Muscle layer of colon (tissue), 2 donors: ENCODE results near the gene MUC5B.

ENCODE experiments used
- H3K27ac ChIP-seq: one replicate; pipeline ENCODE4 v1.7.0; 2013; ENCODE audit warnings: low read depth, mild to moderate bottlenecking, low read length, moderate library complexity
- H3K27me3 ChIP-seq, 2 donors: one replicate each; pipeline ENCODE4 v1.7.0; 2013; ENCODE audit warnings: low read length in 2 of 2, mild to moderate bottlenecking in 2 of 2; ENCODE audit not compliant: insufficient read depth in 2 of 2, control insufficient read depth in 1 of 2
- H3K36me3 ChIP-seq: one replicate; pipeline ENCODE4 v1.7.0; 2013; ENCODE audit warnings: mild to moderate bottlenecking, low read length; ENCODE audit not compliant: insufficient read depth
- H3K4me1 ChIP-seq: one replicate; pipeline ENCODE4 v1.7.0; 2013; ENCODE audit warnings: mild to moderate bottlenecking, low read length; ENCODE audit not compliant: insufficient read depth
- H3K4me3 ChIP-seq, 2 donors: one replicate each; pipeline ENCODE4 v1.7.0; 2013; ENCODE audit warnings: low read length in 2 of 2, low read depth in 1 of 2, mild to moderate bottlenecking in 1 of 2, moderate library complexity in 1 of 2
- H3K9ac ChIP-seq: one replicate; pipeline ENCODE4 v1.7.0; 2013; ENCODE audit warnings: low read length
- H3K9me3 ChIP-seq: one replicate; pipeline ENCODE4 v1.7.0; 2013; ENCODE audit warnings: mild to moderate bottlenecking, low read length
- donor health status: abdominal sarcoma.
- donor health status: Adenocarcinoma of cecum.

MUC5B gene

DNA sequence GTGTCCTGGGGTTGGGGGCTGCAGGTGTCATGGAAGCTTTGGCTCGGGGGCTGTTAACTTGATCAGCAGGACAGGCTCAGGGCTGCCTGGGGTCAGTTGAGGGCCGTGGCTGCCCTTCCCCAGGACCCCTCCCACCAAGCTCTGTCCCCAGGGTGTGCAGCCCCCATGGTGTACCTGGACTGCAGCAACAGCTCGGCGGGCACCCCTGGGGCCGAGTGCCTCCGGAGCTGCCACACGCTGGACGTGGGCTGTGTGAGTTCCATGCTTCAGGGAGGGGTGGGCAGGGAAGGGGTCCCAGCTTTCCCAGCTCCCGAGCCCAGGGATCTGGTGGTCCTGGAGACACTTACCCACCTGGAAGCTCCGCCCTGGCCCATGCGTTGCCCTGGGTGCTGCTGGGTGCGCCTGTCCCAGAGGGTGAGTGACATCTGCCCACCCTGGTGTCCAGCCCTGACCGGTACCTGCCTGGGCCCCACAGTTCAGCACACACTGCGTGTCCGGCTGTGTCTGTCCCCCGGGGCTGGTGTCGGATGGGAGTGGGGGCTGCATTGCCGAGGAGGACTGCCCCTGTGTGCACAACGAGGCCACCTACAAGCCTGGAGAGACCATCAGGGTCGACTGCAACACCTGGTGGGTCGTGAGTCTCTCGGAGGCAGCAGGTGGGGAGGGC, 11.3 kb downstream of the MUC5B start:
- Histone ChIP-seq H3K9me3 (no peaks in the 10 kb centered on the region), H3K4me3 (no peak overlapping the region), H3K36me3 (no peaks in the 10 kb centered on the region), H3K9ac (no peak overlapping the region), H3K27ac (no peak overlapping the region), H3K27me3 (peaks cover 0 to 15% of the 10 kb centered on the region in 2 donors), H3K4me1 (no peaks in the 10 kb centered on the region)

- H3K36me3 ChIP-seq: no peaks in the 10 kb centered on the region
- H3K4me3 ChIP-seq: no peak overlapping the region
- H3K4me1 ChIP-seq: no peaks in the 10 kb centered on the region
- H3K9ac ChIP-seq: no peak overlapping the region
- peaks cover 0 to 10% of the 10 kb centered on the region in 2 donors for H3K27me3 ChIP-seq
- no peaks in the 10 kb centered on the region for H3K9me3 ChIP-seq
- H3K27ac ChIP-seq: no peak overlapping the region
Measured at GRCh38 chr11:1234771-1235305, 12.0 kb downstream of the MUC5B start.

DNA sequence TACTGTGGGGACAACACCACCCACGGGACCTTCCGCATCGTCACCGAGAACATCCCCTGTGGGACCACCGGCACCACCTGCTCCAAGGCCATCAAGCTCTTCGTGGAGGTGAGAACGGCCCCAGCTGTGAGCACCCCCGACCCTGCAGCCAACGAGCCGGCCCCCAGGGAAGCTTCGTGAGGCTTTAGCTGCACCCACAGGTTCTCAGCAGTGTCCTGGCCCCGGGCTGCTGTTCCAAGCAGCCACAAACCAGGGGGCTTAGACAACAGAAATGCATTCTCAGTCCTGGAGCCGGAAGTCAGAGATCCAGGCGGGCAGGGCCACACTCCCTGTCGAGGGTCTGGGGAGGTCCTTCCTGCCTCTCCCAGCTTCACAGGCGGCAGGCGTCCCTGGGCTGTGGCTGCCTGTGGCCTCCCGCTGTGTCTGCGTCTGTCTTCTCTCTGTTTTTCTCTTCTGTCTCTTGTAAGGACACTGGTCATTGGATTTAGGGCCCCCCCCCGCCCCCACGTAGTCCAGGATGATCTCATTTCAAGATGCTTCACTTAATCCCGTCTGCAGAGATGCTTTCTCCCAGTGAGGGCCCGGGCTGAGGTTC, 12.5 kb downstream of the MUC5B start:
- Histone ChIP-seq H3K36me3 (no peaks in the 10 kb centered on the region), H3K4me1 (no peaks in the 10 kb centered on the region), H3K9ac (no peak overlapping the region), H3K9me3 (no peaks in the 10 kb centered on the region), H3K27me3 (peaks cover 0 to 4% of the 10 kb centered on the region in 2 donors), H3K27ac (no peak overlapping the region), H3K4me3 (no peak overlapping the region)

DNA sequence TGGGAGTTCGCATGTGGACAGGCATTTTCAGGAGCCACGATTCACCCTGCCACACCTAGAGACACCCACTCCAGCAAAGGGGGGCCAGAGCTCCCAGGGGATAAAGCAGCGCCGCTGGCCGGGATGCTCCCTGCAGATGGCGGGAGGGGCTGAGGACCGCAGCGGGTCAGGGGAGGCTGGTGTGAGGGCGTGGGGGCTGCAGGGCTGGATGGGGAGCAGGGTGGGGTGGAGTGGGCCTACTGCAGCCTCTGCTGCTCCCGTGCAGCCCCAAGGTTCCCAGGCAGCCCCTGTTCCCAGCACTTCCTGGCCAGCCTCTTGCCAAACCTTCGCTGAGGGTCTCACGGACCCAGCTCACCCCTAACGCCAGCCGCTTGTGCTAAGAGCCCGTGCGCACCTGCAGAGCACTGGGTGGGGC, 13.0 kb downstream of the MUC5B start:
- no peaks in the 10 kb centered on the region for H3K9me3 ChIP-seq
- no peaks in the 10 kb centered on the region for H3K36me3 ChIP-seq
- no peaks in the 10 kb centered on the region for H3K27me3 ChIP-seq
- H3K9ac ChIP-seq: no peak overlapping the region
- no peak overlapping the region for H3K27ac ChIP-seq
- no peaks in the 10 kb centered on the region for H3K4me1 ChIP-seq
- H3K4me3 ChIP-seq: no peak overlapping the region

DNA sequence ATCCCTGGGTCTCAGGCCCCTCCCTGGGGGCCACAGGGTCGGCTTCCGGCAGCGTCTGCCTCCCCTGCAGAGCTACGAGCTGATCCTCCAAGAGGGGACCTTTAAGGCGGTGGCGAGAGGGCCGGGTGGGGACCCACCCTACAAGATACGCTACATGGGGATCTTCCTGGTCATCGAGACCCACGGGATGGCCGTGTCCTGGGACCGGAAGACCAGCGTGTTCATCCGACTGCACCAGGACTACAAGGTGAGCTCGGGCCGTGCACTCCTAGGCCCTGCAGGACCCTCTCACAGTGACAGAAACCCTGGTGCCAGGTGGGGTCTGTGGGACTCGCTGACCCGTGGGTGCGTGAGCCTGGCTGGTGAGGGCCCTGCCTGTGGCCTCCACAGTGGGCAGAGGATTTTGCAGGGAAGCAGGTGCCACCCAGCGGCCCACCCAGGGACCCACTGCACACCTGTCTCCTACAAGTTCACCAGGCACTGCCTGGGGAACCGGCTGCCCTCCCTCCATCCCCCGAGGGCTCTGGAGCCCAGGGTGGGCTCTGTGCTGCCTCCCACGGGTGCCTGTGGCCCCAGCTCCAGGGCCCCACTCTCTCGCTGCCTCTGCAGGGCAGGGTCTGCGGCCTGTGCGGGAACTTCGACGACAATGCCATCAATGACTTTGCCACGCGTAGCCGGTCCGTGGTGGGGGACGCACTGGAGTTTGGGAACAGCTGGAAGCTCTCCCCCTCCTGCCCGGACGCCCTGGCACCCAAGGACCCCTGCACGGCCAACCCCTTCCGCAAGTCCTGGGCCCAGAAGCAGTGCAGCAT, 13.7 kb downstream of the MUC5B start:
- no peaks in the 10 kb centered on the region for H3K36me3 ChIP-seq
- no peaks in the 10 kb centered on the region for H3K27me3 ChIP-seq
- no peaks in the 10 kb centered on the region for H3K4me1 ChIP-seq
- no peaks in the 10 kb centered on the region for H3K9me3 ChIP-seq
- no peak overlapping the region for H3K4me3 ChIP-seq
- no peak overlapping the region for H3K9ac ChIP-seq
- no peak overlapping the region for H3K27ac ChIP-seq

GRCh38 chr11:1237128-1237580, 14.3 kb downstream of the MUC5B start:
- Histone ChIP-seq H3K9me3 (no peaks in the 10 kb centered on the region), H3K27me3 (no peaks in the 10 kb centered on the region), H3K36me3 (no peaks in the 10 kb centered on the region), H3K4me3 (no peak overlapping the region), H3K4me1 (no peaks in the 10 kb centered on the region), H3K27ac (no peak overlapping the region), H3K9ac (no peak overlapping the region)

GRCh38 chr11:1237851-1238250, 15.0 kb downstream of the MUC5B start:
- no peaks in the 10 kb centered on the region for H3K4me1 ChIP-seq
- H3K4me3 ChIP-seq: no peak overlapping the region
- no peak overlapping the region for H3K27ac ChIP-seq
- no peaks in the 10 kb centered on the region for H3K9me3 ChIP-seq
- no peaks in the 10 kb centered on the region for H3K27me3 ChIP-seq
- H3K9ac ChIP-seq: no peak overlapping the region
- no peaks in the 10 kb centered on the region for H3K36me3 ChIP-seq

DNA sequence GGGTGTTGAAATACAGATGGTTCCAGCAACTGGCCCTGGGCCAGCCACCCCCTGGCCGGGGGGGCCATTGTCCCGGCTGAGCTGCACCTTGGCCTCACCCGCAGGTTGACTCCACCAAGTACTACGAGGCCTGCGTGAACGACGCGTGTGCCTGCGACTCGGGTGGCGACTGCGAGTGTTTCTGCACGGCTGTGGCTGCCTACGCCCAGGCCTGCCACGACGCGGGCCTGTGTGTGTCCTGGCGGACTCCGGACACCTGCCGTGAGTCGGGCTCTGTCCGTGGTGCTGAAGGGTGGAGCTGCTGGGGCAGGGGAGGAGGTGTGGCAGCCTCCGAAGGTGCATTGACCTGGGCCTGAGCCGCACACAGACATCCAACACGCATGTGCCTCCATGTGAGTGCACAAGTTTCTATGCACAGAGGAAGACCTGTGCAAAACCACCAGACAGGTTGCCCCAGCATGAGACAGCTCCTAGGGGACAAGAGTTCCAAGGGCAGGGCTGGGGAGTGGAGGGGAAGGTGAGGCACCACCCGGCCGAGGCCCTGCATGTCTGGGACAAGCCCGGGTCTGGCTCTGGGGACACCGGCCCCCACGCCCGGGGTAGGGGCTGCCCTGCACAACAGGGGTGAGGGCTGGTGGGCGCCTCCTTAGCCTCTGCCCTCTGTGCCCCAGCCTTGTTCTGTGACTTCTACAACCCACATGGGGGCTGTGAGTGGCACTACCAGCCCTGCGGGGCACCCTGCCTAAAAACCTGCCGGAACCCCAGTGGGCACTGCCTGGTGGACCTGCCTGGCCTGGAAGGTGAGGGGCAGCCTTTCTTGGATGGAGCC, 16.1 kb downstream of the MUC5B start:
- no peaks in the 10 kb centered on the region for H3K27me3 ChIP-seq

DNA sequence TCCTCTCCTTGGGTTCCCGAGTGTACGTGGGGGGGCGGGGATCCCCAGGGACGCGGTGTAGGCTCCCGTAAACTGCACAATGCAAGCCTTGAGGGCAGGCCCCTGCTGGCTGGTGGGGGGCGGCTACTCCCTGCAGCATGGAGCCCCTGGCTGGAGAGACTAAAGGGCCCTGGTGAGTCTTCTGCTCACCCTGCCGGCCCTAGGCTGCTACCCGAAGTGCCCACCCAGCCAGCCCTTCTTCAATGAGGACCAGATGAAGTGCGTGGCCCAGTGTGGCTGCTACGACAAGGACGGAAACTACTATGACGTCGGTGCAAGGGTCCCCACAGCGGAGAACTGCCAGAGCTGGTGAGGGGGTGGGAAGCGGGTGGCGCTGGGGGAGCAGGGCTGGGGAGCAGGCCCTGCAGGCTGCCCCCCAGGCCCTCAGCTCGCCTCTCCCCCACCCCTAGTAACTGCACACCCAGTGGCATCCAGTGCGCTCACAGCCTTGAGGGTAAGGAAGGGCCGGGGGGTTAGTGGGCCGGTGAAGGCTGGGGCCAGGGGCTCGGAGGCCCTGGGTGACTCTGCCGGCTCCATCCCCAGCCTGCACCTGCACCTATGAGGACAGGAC, 16.8 kb downstream of the MUC5B start:
- no peaks in the 10 kb centered on the region for H3K4me1 ChIP-seq
- H3K9me3 ChIP-seq: no peaks in the 10 kb centered on the region
- H3K36me3 ChIP-seq: no peaks in the 10 kb centered on the region
- H3K27me3 ChIP-seq: no peaks in the 10 kb centered on the region
- no peak overlapping the region for H3K27ac ChIP-seq
- H3K9ac ChIP-seq: no peak overlapping the region
- no peak overlapping the region for H3K4me3 ChIP-seq

More for the DNA sequence above, 16.1 kb downstream of the MUC5B start:
- H3K4me3 ChIP-seq: no peak overlapping the region
- no peak overlapping the region for H3K9ac ChIP-seq
- H3K36me3 ChIP-seq: no peaks in the 10 kb centered on the region
- no peaks in the 10 kb centered on the region for H3K9me3 ChIP-seq
- H3K4me1 ChIP-seq: no peaks in the 10 kb centered on the region
- no peak overlapping the region for H3K27ac ChIP-seq

- Histone ChIP-seq H3K4me3 (no peak overlapping the region), H3K36me3 (no peaks in the 10 kb centered on the region), H3K4me1 (no peaks in the 10 kb centered on the region), H3K27ac (no peak overlapping the region), H3K27me3 (no peaks in the 10 kb centered on the region), H3K9me3 (no peaks in the 10 kb centered on the region), H3K9ac (no peak overlapping the region)
Measured at GRCh38 chr11:1240771-1241170, 17.9 kb downstream of the MUC5B start.
